ENCODE data around the gene CNN1.

DNA sequence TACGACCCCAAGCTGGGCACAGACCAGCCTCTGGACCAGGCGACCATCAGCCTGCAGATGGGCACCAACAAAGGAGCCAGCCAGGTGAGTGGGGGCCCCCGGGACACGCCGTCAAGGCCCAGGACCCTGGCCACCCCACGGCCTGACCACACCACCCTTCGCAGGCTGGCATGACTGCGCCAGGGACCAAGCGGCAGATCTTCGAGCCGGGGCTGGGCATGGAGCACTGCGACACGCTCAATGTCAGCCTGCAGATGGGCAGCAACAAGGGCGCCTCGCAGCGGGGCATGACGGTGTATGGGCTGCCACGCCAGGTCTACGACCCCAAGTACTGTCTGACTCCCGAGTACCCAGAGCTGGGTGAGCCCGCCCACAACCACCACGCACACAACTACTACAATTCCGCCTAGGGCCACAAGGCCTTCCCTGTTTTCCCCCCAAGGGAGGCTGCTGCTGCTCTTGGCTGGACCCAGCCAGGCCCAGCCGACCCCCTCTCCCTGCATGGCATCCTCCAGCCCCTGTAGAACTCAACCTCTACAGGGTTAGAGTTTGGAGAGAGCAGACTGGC, 10.8 kb downstream of the CNN1 start:
- TF ChIP-seq POLR2A (IDR thresholded peaks at IDR 0.05): no peak
- peak in 1 of 2 donors; percentile 32 for TF ChIP-seq POLR2AphosphoS5 (IDR thresholded peaks at IDR 0.05; ENCODE audit: insufficient read depth in 1 of 2, low read depth in 1 of 2)

All from vagina (tissue), 2 donors.